A673 (cell line): ENCODE results near the gene IQCE. TPM values are rescaled to one million over a fixed set of nuclear protein-coding genes. Genes with fewer than 3 reads are reported as not detected.

Experiments
- BruUV-seq: library from RNA; stranded (reverse); fragments of 400-500 nt; replicated peaks from 2 replicates; lab custom pipeline; 2021; lab: Mats Ljungman, UMichigan
- CTCF ChIA-PET: fragments of 300-600 bp; sonication (Branson Sonifier 250); formaldehyde crosslinking; loops from one replicate; lab custom pipeline; 2022; ENCODE audit warnings: antibody characterized with exemption; lab: Charles Lee
- POLR2A ChIA-PET: fragments of 300-600 bp; sonication (Branson Sonifier 250); formaldehyde crosslinking; loops from one replicate; lab custom pipeline; 2022; ENCODE audit warnings: antibody characterized with exemption; ENCODE audit not compliant: low non-redundant PET; lab: Charles Lee
- DNase-seq: peaks from one replicate; pipeline ENCODE4 v3.0.0-alpha.2; 2015; ENCODE audit warnings: low spot score
- H3K27ac ChIP-seq: fragments of 200-600 bp; sonication (generic); 2 replicates; pipeline ENCODE4 v1.5.1; 2016; ENCODE audit warnings: mixed run types, low read depth, mild to moderate bottlenecking, mixed read lengths, antibody characterized with exemption, low read length; ENCODE audit not compliant: poor library complexity, severe bottlenecking
- H3K27me3 ChIP-seq: fragments of 200-600 bp; sonication (generic); replicated peaks from 2 replicates; pipeline ENCODE4 v1.6.1; 2017; ENCODE audit warnings: mixed run types, low read depth, mild to moderate bottlenecking, mixed read lengths, antibody characterized with exemption, low read length; ENCODE audit not compliant: insufficient read depth, poor library complexity
- H3K36me3 ChIP-seq: fragments of 200-600 bp; sonication (generic); 2 replicates; pipeline ENCODE4 v1.6.1; 2016; ENCODE audit warnings: mixed run types, mild to moderate bottlenecking, mixed read lengths, antibody characterized with exemption, low read length; ENCODE audit not compliant: insufficient read depth, poor library complexity, severe bottlenecking
- H3K4me1 ChIP-seq: fragments of 200-600 bp; sonication (generic); 2 replicates; pipeline ENCODE4 v1.6.1; 2017; ENCODE audit warnings: mixed run types, mild to moderate bottlenecking, mixed read lengths, antibody characterized with exemption, low read length; ENCODE audit not compliant: insufficient read depth, poor library complexity, severe bottlenecking
- H3K4me3 ChIP-seq: fragments of 200-600 bp; sonication (generic); 2 replicates; pipeline ENCODE4 v1.5.1; 2016; ENCODE audit warnings: low read depth, mixed run types, mild to moderate bottlenecking, mixed read lengths, low read length; ENCODE audit not compliant: poor library complexity, severe bottlenecking
- H3K9me3 ChIP-seq: fragments of 200-600 bp; sonication (generic); 2 replicates; pipeline ENCODE4 v1.6.1; 2016; ENCODE audit warnings: mixed run types, low read depth, mild to moderate bottlenecking, mixed read lengths, antibody characterized with exemption, low read length; ENCODE audit not compliant: poor library complexity, severe bottlenecking
- EZH2 ChIP-seq: fragments of 200-600 bp; sonication (generic); IDR thresholded peaks from 2 replicates; pipeline ENCODE4 v1.6.1; 2017; ENCODE audit warnings: borderline replicate concordance, low read depth, mild to moderate bottlenecking, mixed read lengths, antibody characterized with exemption, low read length; ENCODE audit not compliant: poor library complexity, severe bottlenecking
- intact Hi-C: fragments of 100-400 bp; cut with micrococcal nuclease; formaldehyde crosslinking; loops from one replicate; pipeline ENCODE4 v1.10.0; 2022; ENCODE audit not compliant: unreplicated experiment
- total RNA-seq: library from RNA; stranded (reverse); gene quantifications from 2 replicates; pipeline ENCODE4 v1.2.3, GENCODE V29; 2021
- TF ChIP-seq, protein P1 (sequence below): fragments of 300-800, 200-600 bp; sonication (generic); conservative IDR thresholded peaks from 2 replicates; pipeline ENCODE4 v1.5.1; 2017; ENCODE audit warnings: low read depth, mild to moderate bottlenecking, antibody characterized with exemption, low read length, moderate library complexity, mixed read lengths

The IQCE gene
- total RNA-seq, 1 experiment from 2014 or later = 35.4 TPM

GRCh38 chr7:2646336-2646679 is 87.5 kb downstream of the IQCE start:
- no peak for DNase-seq
- no peak overlapping the region for H3K4me3 ChIP-seq
- no peaks in the 10 kb centered on the region for H3K27me3 ChIP-seq
- POLR2A ChIA-PET = no interaction called here
- peaks cover 19% of the 10 kb centered on the region for H3K4me1 ChIP-seq
- CTCF ChIA-PET = no interaction called here
- no peak for TF ChIP-seq EZH2
- TF ChIP-seq, protein P1, sequence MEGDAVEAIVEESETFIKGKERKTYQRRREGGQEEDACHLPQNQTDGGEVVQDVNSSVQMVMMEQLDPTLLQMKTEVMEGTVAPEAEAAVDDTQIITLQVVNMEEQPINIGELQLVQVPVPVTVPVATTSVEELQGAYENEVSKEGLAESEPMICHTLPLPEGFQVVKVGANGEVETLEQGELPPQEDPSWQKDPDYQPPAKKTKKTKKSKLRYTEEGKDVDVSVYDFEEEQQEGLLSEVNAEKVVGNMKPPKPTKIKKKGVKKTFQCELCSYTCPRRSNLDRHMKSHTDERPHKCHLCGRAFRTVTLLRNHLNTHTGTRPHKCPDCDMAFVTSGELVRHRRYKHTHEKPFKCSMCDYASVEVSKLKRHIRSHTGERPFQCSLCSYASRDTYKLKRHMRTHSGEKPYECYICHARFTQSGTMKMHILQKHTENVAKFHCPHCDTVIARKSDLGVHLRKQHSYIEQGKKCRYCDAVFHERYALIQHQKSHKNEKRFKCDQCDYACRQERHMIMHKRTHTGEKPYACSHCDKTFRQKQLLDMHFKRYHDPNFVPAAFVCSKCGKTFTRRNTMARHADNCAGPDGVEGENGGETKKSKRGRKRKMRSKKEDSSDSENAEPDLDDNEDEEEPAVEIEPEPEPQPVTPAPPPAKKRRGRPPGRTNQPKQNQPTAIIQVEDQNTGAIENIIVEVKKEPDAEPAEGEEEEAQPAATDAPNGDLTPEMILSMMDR = no peak
- no peaks in the 10 kb centered on the region for H3K9me3 ChIP-seq
- no peak overlapping the region for H3K27ac ChIP-seq
- no TSS peak for BruUV-seq
- H3K36me3 ChIP-seq = peaks cover 27% of the 10 kb centered on the region
- intact Hi-C loops = no loop called here

- ChIA-PET POLR2A (no interaction called here), CTCF (no interaction called here)
- Histone ChIP-seq H3K4me3 (no peak overlapping the region), H3K36me3 (peaks cover 31% of the 10 kb centered on the region), H3K4me1 (peaks cover 19% of the 10 kb centered on the region), H3K27me3 (no peaks in the 10 kb centered on the region), H3K9me3 (no peaks in the 10 kb centered on the region), H3K27ac (no peak overlapping the region)
- no peak for TF ChIP-seq EZH2
- TF ChIP-seq, protein P1 = no peak
- intact Hi-C loops = no loop called here
- DNase-seq = no peak
- BruUV-seq = no TSS peak
These were observed 88.1 kb downstream of the IQCE start for GRCh38 chr7:2646680-2647571.

DNA sequence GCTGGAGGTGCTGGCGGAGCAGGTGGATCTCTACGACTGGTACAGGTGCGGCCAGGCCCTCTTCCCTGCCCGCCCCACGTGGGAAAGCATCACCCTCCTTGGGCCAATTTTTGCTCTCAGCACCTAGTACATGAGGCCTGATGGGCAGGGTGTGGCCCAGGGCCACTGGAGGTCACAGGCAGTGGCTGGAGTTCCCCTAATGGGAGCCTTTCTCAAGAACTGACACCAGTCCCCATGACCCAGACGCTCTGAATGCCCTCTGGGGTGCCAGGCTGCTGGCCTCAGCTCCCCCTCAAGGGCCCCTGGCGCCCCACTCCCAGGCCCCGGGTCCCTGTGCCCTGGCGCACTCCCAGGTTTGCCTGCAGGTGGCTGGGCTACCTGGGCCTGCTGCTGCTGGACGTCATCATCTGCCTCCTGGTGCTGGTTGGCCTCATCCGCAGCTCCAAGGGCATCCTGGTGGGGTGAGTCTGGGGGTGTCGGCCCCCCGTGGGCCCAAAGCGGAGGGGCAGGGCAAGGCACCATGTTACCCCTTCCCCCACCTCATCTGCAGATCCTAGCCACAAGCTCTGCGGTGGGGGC is 88.9 kb downstream of the IQCE start:
- POLR2A ChIA-PET = interaction anchor here (0.6 kb wide), 1 partner anchor 16 kb away, joined by 16 read pairs; no protein-coding TSS in a partner anchor
- CTCF ChIA-PET = no interaction called here

More for the DNA sequence above, 88.9 kb downstream of the IQCE start:
- Histone ChIP-seq H3K36me3 (peaks cover 38% of the 10 kb centered on the region), H3K27me3 (no peaks in the 10 kb centered on the region), H3K4me1 (peaks cover 19% of the 10 kb centered on the region), H3K27ac (no peak overlapping the region), H3K9me3 (no peaks in the 10 kb centered on the region), H3K4me3 (no peak overlapping the region)
- no peak for DNase-seq
- no peak for TF ChIP-seq EZH2
- TF ChIP-seq, protein P1 = no peak
- BruUV-seq = no TSS peak
- intact Hi-C loops = no loop called here
